ENCODE results near the gene RFTN1.

The RFTN1 gene

DNA sequence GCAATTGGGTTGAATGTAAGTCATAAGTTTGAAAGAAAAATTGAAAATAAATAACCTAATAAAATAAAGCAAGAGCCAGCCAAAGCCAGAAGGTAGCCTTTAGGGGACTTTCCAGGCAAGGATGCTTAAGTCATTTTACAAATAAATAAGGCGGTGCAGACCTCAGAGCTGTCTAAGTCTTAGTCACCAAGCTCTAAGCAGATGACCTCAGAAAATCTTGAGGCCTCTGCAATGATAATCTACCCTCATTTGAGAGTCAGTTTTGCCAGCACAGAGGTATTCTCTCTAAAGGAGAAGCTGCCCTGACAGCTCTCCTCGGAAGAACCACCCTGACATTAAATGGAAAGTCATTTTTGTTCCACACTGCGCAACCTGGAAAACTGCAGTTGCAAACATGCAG is 134.6 kb downstream of the RFTN1 start:
- no peak for DNase-seq (ENCODE audit: low read depth in 2 of 2)

DNA sequence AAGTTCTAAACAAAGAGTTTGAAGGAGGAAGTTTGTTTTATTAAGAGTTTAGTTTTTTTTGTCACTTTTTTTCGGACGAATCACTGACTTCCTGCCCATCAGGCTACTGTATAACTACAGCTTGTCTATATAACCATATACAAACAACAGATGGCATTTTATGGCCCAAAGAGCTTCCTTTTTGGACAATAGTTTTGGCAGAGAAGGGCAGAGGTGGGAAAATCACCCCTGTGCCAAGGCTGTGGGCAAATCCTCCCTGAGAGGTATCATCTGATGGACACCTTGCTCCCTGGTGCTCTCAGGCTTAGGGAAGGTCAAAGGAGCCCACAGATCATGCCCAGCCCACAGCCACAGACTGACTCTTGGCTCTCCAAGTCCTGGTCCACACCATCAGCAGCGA is 135.1 kb downstream of the RFTN1 start:
- DNase-seq (ENCODE audit: low read depth in 2 of 2), result no peak

DNA sequence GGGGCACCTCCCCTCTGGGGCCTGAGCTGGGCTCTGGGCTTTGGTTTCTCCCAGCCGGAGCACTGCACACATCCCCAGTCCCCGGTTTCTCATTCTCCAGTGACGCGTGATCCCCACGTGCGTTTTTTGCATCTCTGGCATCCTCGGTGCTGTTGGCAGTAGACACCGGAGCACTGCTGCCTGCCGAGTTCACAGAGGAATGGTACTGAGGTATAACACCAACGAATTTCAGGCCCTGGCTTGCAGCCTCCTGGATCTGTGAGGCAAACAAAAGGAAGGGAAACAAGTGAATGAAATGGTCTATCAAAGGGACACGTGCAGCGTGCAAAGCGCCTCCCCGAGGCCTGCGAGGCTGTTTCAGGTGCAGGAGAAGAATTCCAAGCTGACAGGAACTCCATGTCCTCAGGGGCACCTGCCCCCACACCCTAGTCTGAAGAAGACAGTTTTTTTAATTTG is 135.6 kb downstream of the RFTN1 start:
- no peak for DNase-seq (ENCODE audit: low read depth in 2 of 2)

GRCh38 chr3:16377196-16377595 is 136.3 kb downstream of the RFTN1 start:
- no peak for DNase-seq (ENCODE audit: low read depth in 2 of 2)

DNA sequence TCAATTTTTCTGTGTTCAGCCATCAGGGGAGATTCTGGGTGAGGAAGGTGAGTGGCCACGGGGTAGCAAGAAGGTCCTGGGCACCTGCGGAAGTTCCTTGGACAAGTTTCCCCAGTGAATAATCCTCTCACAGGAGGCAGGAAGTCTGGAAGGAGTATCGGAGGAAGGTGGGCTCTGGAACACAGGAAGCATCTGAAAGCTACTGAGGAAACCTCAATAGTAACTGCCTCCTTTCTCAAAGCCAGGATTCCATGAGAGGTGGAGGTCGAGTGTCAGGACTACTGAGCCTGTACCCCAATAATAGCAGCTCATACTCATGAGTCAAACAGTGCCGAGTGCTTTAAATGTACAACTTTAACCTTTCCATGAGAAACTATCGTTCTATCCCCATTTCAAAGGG is 137.6 kb downstream of the RFTN1 start:
- no peak for DNase-seq (ENCODE audit: low read depth in 2 of 2)

DNA sequence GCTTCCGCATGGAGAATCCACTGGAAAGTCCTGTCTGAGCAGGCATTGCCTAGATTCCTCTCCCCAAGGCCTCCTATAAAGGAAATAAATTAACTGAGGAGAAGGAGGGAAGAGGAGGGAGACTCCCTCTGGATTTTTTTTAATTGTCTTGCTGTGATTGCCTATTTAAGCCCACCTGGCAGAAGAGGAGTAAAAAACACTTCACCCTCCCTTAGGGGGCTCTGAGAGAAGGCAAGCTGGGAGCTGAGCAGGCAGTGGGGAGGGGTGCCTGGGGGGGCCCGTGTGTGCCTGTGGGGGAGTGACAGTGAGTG is 138.6 kb downstream of the RFTN1 start:
- no peak for DNase-seq (ENCODE audit: low read depth in 2 of 2)

DNA sequence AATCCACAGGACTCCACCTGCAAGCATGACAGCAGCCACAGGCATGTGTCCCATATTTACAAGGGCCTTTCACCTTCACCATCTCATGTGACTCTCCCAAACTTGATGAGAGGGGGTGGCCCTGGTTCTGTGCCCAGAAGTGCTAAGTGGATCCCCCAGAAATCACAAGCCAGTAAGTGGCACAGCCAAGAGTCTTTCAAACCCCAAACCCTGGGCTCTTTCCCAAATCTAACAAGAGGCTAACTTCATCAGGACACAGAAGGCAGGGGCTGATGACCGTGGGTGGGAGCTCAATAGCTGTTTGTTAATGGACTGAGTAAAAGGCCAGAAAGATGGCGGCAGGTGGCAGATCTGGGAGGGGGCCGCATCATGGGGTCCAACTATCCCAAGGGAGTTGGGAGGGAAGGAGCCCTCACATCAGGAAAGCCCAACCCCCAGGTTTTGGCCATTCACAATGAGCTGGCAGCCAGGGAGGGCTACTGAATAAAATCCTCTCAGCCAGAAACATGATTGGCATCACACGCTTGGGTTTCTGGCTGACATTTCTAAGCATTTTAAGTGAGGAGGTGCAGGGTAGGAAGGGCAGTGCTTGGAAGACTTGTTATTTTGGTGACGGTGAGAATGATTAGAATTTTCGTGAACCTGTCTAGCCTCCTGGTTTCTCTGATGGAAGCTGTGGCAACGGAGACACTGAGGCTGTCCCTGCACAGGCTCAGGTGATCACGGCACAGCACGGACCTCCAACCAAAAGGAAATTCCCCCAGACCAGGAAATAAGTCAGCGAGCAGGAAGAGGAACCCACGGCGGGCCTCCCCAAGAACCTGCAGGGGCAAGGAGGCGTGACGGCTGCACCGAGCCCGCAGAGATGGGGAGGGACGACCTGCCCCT is 139.2 kb downstream of the RFTN1 start:
- DNase-seq (ENCODE audit: low read depth in 2 of 2), result no peak

- no peak for DNase-seq (ENCODE audit: low read depth in 2 of 2)
These were observed 140.1 kb downstream of the RFTN1 start for GRCh38 chr3:16373341-16373946.

GRCh38 chr3:16372362-16373292 is 140.9 kb downstream of the RFTN1 start:
- no peak for DNase-seq (ENCODE audit: low read depth in 2 of 2)

DNA sequence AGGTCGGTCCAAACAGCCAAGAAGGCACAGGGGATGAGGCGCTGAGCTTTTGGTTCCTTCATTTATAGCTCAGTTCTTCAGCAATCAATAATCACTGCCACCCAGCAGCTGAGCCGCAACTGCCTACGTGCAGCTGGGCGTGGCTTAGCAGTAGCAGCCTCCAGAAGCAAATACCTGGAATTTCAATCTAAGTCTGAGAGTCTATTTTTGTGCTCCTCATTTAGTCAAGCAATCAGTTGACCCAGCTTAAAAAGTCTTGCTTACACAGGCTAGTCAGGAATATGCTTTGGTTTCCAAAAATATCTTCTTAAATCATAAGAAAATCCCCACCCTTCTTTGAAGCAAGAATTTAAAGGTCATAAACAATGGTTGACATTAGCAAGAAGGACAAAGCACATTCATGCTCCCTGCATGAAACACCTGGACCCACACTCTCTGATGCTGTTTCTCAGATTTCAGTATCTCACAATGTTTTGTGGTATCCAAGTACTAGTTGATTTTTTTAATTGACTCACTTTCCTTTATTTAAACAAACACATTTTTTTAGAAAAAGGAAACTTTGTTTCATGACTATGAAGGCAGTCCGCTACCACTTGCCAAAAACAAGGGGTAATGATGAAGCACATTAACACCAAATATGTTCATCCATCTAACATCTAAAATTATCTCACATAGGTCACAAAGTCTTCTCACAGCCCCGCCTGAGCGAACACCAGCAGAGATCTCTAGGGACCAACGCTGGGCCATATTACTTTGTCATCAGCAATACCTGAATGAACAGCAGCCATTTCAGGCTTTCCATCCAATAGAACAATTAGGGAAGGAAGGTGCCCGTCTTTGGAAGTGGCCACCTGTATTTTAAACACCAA is 142.4 kb downstream of the RFTN1 start:
- no peak for DNase-seq (ENCODE audit: low read depth in 2 of 2)

DNA sequence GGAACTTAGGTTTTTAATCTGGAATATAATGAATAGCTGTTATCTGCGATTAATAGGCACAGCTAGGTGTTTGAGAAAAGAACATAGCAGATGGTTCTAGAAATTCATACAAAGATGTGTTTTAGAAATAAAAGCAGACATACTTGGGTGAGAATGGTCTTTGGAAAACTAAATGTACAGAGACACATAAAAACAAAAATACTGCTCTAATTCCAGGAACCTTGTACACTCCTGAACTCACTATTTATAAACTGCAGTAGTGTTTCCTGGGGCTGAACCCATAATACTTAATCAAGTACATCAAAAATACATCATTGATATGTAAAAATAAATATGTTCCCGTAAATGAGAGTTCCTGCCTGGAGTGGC is 143.0 kb downstream of the RFTN1 start:
- no peak for DNase-seq (ENCODE audit: low read depth in 2 of 2)

- no peak for DNase-seq (ENCODE audit: low read depth in 2 of 2)
These were observed 143.6 kb downstream of the RFTN1 start for GRCh38 chr3:16369885-16370284.

DNA sequence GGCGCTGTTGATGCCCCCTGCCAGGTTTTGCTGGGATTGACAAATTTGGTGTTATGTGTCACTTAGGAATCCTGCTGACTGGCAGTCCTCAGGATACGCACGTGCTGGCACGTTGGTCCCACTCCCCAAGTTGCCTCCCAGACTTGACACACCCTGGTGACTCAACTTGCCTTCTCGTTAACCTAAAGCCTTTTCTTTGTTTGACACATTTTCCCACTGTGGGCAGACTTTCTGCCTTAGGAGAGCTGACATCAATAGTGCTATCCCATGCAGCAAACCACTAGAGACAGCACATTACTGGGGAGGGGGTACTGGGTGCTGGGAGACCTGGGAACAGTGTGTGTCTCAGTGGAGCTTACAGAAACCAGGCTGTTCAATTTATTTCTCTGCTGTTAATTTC is 144.2 kb downstream of the RFTN1 start:
- DNase-seq (ENCODE audit: low read depth in 2 of 2), result no peak

DNA sequence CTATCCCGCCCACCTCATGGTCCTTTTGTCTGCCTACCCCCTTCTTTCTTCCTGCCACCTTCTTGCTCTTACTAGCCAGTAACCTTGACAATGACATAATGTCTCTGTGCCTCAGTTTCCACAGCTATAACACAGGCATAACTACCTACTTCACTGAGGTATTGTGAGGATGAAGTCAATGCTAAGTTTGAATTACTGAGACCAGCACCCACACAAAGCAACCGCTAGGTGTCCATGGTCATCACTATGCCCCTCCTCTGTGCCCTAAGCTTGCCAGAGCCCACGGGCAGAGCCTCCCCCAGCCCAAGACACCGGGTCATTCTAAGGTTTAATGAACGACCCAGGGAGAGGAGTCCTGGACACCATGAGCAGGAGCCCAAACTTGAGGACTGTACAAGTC is 146.9 kb downstream of the RFTN1 start:
- no peak for DNase-seq (ENCODE audit: low read depth in 2 of 2)

DNA sequence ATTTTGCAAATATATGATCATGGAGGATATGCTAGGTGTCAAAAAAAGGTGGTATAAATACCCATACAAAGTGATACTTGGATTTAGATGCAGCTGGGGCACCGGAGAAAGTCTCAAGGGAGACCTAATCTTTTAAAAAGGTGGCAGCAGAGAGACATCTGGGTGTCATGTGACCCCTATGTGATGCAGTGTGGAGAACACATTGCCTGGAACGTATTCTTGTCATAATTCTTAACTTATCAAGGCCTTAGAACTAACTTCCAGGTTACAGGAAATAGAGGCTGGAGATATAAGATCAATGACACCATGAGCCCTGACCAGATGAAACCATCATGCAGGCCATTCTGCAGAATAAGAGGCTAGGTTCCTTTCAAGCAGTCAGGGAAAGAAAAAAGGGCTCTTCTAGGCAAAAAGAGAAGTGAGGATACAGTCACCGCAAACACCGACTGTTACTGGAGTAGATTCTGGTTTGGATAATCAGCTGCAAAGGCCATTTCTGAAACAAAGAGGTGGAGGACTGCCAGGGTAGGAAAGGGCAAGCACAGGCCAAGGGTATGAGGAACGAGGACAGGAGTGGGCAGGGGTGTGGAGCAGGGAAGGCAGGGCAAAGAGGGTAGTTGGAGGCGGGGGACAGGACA is 147.9 kb downstream of the RFTN1 start:
- no peak for DNase-seq (ENCODE audit: low read depth in 2 of 2)

DNA sequence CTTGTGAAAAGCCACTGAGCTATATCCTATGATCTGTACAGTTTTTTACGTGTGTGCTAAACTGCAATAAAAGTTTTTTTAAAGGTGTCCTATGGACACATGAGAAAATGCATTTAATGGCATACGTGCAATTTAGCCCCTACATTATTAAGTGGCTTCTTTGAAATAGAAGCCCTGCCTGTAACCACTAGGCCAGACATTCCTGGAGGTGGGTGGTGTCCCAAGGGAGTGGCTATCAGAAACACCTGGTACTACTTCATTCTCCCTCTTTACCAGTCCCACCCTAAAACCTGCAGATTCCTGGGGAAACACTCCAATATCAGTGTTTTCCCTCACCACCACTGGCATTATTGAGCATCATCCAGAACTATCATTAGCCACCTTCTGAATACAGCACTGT is 148.5 kb downstream of the RFTN1 start:
- DNase-seq (ENCODE audit: low read depth in 2 of 2), result no peak

- DNase-seq (ENCODE audit: low read depth in 2 of 2), result no peak
These were observed 149.2 kb downstream of the RFTN1 start for GRCh38 chr3:16364323-16364722.

DNA sequence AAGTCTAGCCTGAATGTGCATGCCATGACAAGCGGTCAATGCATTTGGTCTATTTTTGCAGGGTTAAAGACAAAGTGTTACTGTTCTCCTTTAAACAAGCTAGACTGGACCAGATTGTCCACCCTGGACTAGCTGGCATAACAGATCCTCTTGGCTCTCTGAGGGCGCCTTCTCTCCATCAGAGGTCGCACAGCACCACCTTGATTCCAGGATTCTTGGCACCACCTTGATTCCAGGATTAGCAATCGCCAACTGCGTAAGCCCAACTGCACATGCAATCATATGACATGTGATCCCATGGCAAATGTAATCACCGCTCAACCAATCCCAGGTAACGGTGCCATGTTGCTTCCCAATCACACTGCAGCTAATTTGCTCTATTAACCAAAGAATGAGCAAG is 149.9 kb downstream of the RFTN1 start:
- DNase-seq (ENCODE audit: low read depth in 2 of 2), result no peak

GRCh38 chr3:16362770-16363169 is 150.7 kb downstream of the RFTN1 start:
- DNase-seq (ENCODE audit: low read depth in 2 of 2), result no peak

DNA sequence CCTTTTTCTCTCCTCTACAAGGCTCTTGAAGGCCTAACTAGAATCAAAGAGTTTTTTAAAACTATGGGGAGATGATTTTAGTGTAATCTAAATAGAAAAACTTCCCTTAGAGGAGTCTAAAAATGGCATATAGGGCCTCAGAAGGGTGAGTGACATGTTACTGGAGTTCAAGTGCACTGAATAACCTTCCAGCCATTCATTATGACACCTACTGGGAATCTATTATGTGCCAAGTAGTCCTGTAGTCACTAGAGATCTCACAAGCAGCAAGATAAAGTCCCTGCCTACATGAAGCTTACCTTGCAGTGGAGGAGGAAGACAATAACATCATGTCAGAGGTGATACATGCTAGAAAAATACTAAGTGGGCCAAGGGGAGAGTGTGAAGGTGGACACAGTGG is 152.4 kb downstream of the RFTN1 start:
- DNase-seq (ENCODE audit: low read depth in 2 of 2), result no peak

GRCh38 chr3:16359331-16359730 is 154.2 kb downstream of the RFTN1 start:
- DNase-seq (ENCODE audit: low read depth in 2 of 2), result no peak
